Hepatocyte (in vitro differentiated cells): ENCODE data around the gene MTHFR. TPM values are rescaled to one million over a fixed set of nuclear protein-coding genes. Genes with fewer than 3 reads are reported as not detected.

Experiments used
- DNase-seq: peaks from one replicate; pipeline ENCODE4 v3.0.0-alpha.2; 2016; ENCODE audit warnings: low spot score
- H2AFZ ChIP-seq: fragments of 200-600 bp; sonication (generic); 2 replicates; pipeline ENCODE4 v1.6.0; 2016; ENCODE audit warnings: antibody characterized with exemption, mild to moderate bottlenecking
- H3K27ac ChIP-seq: fragments of 200-600 bp; sonication (generic); 2 replicates; pipeline ENCODE4 v1.5.1; 2016; ENCODE audit warnings: mild to moderate bottlenecking
- H3K27me3 ChIP-seq: fragments of 200-600 bp; sonication (generic); 2 replicates; pipeline ENCODE4 v1.6.1; 2016
- H3K36me3 ChIP-seq: fragments of 200-600 bp; sonication (generic); replicated peaks from 2 replicates; pipeline ENCODE4 v1.5.1; 2016; ENCODE audit warnings: low read depth; ENCODE audit not compliant: insufficient read depth
- H3K4me1 ChIP-seq: fragments of 200-600 bp; sonication (generic); 2 replicates; pipeline ENCODE4 v1.5.1; 2016; ENCODE audit warnings: mild to moderate bottlenecking, moderate library complexity; ENCODE audit not compliant: insufficient read depth
- H3K4me2 ChIP-seq: fragments of 200-600 bp; sonication (generic); 2 replicates; pipeline ENCODE4 v1.6.0; 2016
- H3K4me3 ChIP-seq: fragments of 200-600 bp; sonication (generic); 2 replicates; pipeline ENCODE4 v1.5.1; 2016; ENCODE audit warnings: mild to moderate bottlenecking
- H3K79me2 ChIP-seq: fragments of 200-600 bp; sonication (generic); 2 replicates; pipeline ENCODE4 v1.6.0; 2017; ENCODE audit warnings: mild to moderate bottlenecking
- H3K9me2 ChIP-seq: fragments of 200-600 bp; sonication (generic); replicated peaks from 2 replicates; pipeline ENCODE4 v1.6.0; 2017; ENCODE audit warnings: mild to moderate bottlenecking; ENCODE audit not compliant: insufficient read depth
- H3K9me3 ChIP-seq: fragments of 200-600 bp; sonication (generic); 2 replicates; pipeline ENCODE4 v1.5.1; 2016; ENCODE audit warnings: low read depth, mild to moderate bottlenecking
- H4K20me1 ChIP-seq: fragments of 200-600 bp; sonication (generic); 2 replicates; pipeline ENCODE4 v1.6.0; 2016; ENCODE audit warnings: mild to moderate bottlenecking; ENCODE audit not compliant: insufficient read depth, poor library complexity, severe bottlenecking
- EZH2 ChIP-seq: fragments of 200-600 bp; sonication (generic); IDR thresholded peaks from 2 replicates; pipeline ENCODE4 v1.6.1; 2016; ENCODE audit warnings: antibody characterized with exemption, mild to moderate bottlenecking, borderline replicate concordance
- EZH2phosphoT487 ChIP-seq: fragments of 200-600 bp; sonication (generic); IDR thresholded peaks from one replicate; pipeline ENCODE4 v1.6.1; 2018; ENCODE audit warnings: antibody characterized with exemption, mild to moderate bottlenecking, low read depth, moderate library complexity; ENCODE audit not compliant: unreplicated experiment, severe bottlenecking
- WGBS: methylation state at CpG from one replicate; pipeline ENCODE4 v1.1.6; 2016; ENCODE audit warnings: low lambda C conversion rate; ENCODE audit errors: missing lambda C conversion rate; 5-methylcytosine and 5-hydroxymethylcytosine counted together
- polyA plus RNA-seq: library from polyadenylated mRNA; unstranded; fragments of >200 nt; fragmentation: Nextera tagmentation; extraction: Ambion mirVana; gene quantifications from 2 replicates; pipeline ENCODE4 v1.2.1, GENCODE V29; 2016
- total RNA-seq: library from RNA; depleted of rRNA; stranded (reverse); fragments of >200 nt; gene quantifications from 2 replicates; pipeline ENCODE4 v1.2.3, GENCODE V29; 2014
- TF ChIP-seq, protein P1 (sequence below): fragments of 200-600 bp; sonication (generic); IDR thresholded peaks from 2 replicates; pipeline ENCODE4 v1.5.1; 2016; ENCODE audit warnings: antibody characterized with exemption, mild to moderate bottlenecking; ENCODE audit not compliant: poor library complexity

The MTHFR gene
- total and polyA plus RNA-seq, 2 experiments from 2014 or later = 17.6 to 31.0 TPM

DNA sequence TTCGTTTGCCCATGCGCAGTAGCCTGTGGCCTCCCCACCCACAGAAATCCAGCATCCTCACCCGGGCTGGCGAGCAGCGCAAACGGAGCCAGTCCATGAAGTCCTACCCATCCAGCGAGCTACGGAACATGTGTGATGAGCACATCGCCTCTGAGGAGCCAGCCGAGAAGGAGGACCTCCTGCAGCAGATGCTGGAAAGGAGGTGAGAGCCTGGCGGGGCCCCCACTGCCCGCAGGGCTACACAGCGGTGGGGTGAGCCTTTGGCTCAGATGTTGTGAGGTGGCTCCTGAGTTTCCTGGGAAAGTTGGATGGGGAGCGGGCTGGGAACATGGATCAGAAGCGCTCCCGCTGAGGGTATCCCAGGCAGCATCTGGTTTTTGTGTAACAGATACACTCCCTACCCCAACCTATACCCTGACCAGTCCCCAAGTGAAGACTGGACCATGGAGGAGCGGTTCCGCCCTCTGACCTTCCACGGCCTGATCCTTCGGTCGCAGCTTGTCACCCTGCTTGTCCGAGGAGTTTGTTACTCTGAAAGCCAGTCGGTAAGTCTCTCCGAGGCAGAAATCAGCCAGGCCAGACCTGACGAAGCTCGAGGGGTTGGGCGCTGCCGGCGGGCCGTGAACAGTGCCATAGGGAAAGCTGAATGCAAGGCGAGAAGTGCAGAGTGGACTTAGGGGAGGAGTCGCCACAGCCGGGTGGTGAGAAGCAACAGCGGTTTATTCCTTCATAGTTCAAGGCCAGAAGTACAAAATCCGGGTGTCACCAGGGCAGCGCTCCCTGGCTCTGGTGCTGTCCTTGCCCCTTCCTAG, 31.4 kb upstream of the MTHFR start:
- Histone ChIP-seq H3K79me2 (no peaks in the 10 kb centered on the region), H3K9me2 (no peaks in the 10 kb centered on the region), H3K27me3 (no peaks in the 10 kb centered on the region), H3K4me1 (peaks cover 11% of the 10 kb centered on the region), H4K20me1 (peaks cover 3% of the 10 kb centered on the region), H3K36me3 (no peaks in the 10 kb centered on the region), H3K9me3 (no peaks in the 10 kb centered on the region), H2AFZ (no peak overlapping the region), H3K4me2 (no peak overlapping the region), H3K4me3 (no peak overlapping the region), H3K27ac (no peak overlapping the region)
- WGBS = 95% methylated on average over 36 of the region's 36 CpGs
- no peak for TF ChIP-seq EZH2phosphoT487
- TF ChIP-seq EZH2 = no peak
- TF ChIP-seq, protein P1, sequence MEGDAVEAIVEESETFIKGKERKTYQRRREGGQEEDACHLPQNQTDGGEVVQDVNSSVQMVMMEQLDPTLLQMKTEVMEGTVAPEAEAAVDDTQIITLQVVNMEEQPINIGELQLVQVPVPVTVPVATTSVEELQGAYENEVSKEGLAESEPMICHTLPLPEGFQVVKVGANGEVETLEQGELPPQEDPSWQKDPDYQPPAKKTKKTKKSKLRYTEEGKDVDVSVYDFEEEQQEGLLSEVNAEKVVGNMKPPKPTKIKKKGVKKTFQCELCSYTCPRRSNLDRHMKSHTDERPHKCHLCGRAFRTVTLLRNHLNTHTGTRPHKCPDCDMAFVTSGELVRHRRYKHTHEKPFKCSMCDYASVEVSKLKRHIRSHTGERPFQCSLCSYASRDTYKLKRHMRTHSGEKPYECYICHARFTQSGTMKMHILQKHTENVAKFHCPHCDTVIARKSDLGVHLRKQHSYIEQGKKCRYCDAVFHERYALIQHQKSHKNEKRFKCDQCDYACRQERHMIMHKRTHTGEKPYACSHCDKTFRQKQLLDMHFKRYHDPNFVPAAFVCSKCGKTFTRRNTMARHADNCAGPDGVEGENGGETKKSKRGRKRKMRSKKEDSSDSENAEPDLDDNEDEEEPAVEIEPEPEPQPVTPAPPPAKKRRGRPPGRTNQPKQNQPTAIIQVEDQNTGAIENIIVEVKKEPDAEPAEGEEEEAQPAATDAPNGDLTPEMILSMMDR = no peak
- no peak for DNase-seq

DNA sequence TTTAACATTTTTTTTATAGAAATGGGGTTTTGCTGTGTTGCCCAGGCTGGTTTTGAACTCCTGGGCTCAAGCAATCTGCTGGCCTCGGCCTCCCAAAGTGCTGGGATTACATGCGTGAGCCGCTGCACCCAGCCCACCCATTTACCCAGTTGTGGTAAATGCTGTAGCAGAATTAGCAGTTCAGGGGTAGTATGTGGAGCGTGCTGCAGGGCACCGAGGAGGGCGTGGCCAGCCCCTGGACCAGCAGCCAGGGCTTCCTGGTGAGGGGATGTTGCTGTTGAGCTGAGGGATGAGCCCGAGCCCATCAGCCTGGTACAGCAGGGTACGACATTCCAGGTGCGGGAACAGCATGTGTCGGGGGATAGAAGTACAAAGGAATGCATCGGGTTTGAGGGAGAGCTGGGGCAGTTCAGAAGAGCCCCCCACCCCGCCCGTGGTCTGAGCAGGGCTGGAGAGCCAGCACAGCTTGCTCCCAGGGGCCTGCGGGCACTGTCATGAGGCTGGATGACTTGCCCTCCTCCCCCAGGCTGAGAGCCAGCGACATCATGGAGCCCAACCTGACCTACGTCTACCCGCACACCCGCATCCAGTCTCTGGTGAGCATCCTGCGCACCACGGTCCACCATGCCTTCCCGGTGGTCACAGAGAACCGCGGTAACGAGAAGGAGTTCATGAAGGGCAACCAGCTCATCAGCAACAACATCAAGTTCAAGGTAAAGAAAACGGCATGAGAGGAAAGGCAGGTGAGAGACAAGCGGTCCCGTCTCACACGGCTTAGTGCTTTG, 29.9 kb upstream of the MTHFR start:
- no peaks in the 10 kb centered on the region for H3K9me2 ChIP-seq
- H3K27ac ChIP-seq = no peak overlapping the region
- no peak overlapping the region for H3K4me3 ChIP-seq
- no peak overlapping the region for H2AFZ ChIP-seq
- peaks cover 4% of the 10 kb centered on the region for H3K4me1 ChIP-seq
- no peaks in the 10 kb centered on the region for H3K36me3 ChIP-seq
- DNase-seq = no peak
- H3K4me2 ChIP-seq = no peak overlapping the region
- TF ChIP-seq, protein P1 = no peak
- TF ChIP-seq EZH2phosphoT487 (no peak), EZH2 (no peak)
- peaks cover 3% of the 10 kb centered on the region for H4K20me1 ChIP-seq
- no peaks in the 10 kb centered on the region for H3K27me3 ChIP-seq
- WGBS = 96% methylated on average over 28 of the region's 28 CpGs
- H3K9me3 ChIP-seq = no peaks in the 10 kb centered on the region
- no peaks in the 10 kb centered on the region for H3K79me2 ChIP-seq

DNA sequence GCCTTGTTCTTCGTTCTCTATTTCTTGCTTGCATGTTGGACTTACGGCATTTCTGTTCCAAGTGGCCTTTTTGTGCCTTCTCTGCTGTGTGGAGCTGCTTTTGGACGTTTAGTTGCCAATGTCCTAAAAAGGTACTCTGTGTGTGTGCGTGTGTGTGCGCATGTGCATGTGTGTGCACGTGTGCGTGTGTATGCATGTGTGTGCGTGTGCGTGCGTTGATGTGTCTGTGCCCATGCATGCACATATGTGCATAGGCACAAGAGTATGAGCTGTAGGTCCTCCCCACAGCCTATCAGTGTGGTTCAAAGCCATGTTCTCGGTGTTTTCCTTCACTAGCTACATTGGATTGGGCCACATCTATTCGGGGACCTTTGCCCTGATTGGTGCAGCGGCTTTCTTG, 28.1 kb upstream of the MTHFR start:
- Histone ChIP-seq H2AFZ (no peak overlapping the region), H3K36me3 (no peaks in the 10 kb centered on the region), H3K27me3 (no peaks in the 10 kb centered on the region), H3K9me2 (no peaks in the 10 kb centered on the region), H3K27ac (no peak overlapping the region), H3K9me3 (no peaks in the 10 kb centered on the region), H3K4me1 (peaks cover 4% of the 10 kb centered on the region), H4K20me1 (peaks cover 3% of the 10 kb centered on the region), H3K79me2 (no peaks in the 10 kb centered on the region), H3K4me2 (no peak overlapping the region), H3K4me3 (no peak overlapping the region)
- WGBS = 96% methylated on average over 13 of the region's 13 CpGs
- TF ChIP-seq EZH2 (no peak), EZH2phosphoT487 (no peak)
- TF ChIP-seq, protein P1 = no peak
- no peak for DNase-seq
